KMS-11 (cell line): ENCODE data around the gene UBE2E1.

Experiments used
- H2AFZ ChIP-seq: fragments of 200-600 bp; sonication (generic); 2 replicates; pipeline ENCODE4 v1.6.1; 2016; ENCODE audit warnings: antibody characterized with exemption, mixed run types, low read depth
- H3K27ac ChIP-seq: fragments of 200-600 bp; sonication (generic); 2 replicates; pipeline ENCODE4 v1.6.1; 2016; ENCODE audit warnings: mild to moderate bottlenecking, mixed run types
- H3K27me3 ChIP-seq: fragments of 200-600 bp; sonication (generic); 2 replicates; pipeline ENCODE4 v1.6.1; 2017; ENCODE audit warnings: mild to moderate bottlenecking, low read depth, mixed run types, moderate library complexity; ENCODE audit not compliant: insufficient read depth
- H3K36me3 ChIP-seq: fragments of 200-600 bp; sonication (generic); 2 replicates; pipeline ENCODE4 v1.6.1; 2017; ENCODE audit warnings: mild to moderate bottlenecking, mixed run types; ENCODE audit not compliant: insufficient read depth
- H3K4me1 ChIP-seq: fragments of 200-600 bp; sonication (generic); 2 replicates; pipeline ENCODE4 v1.6.1; 2016; ENCODE audit warnings: mild to moderate bottlenecking, low read depth, mixed run types; ENCODE audit not compliant: poor library complexity, severe bottlenecking
- H3K4me2 ChIP-seq: fragments of 200-600 bp; sonication (generic); 2 replicates; pipeline ENCODE4 v1.7.0; 2016; ENCODE audit warnings: mild to moderate bottlenecking, mixed run types
- H3K4me3 ChIP-seq: fragments of 200-600 bp; sonication (generic); IDR thresholded peaks from 2 replicates; pipeline ENCODE4 v1.6.1; 2017; ENCODE audit warnings: low read depth, low read length, mixed read lengths; ENCODE audit not compliant: insufficient read depth
- H3K79me2 ChIP-seq: fragments of 200-600 bp; sonication (generic); 2 replicates; pipeline ENCODE4 v1.6.1; 2016; ENCODE audit warnings: low read depth, mixed run types; ENCODE audit not compliant: insufficient read depth
- H3K9ac ChIP-seq: fragments of 200-600 bp; sonication (generic); 2 replicates; pipeline ENCODE4 v1.6.1; 2016; ENCODE audit warnings: mild to moderate bottlenecking, mixed run types
- H4K20me1 ChIP-seq: fragments of 200-600 bp; sonication (generic); 2 replicates; pipeline ENCODE4 v1.6.1; 2016; ENCODE audit warnings: mild to moderate bottlenecking, mixed run types; ENCODE audit not compliant: insufficient read depth
- TF ChIP-seq, protein P1 (sequence below): fragments of 200-600 bp; sonication (generic); conservative IDR thresholded peaks from 2 replicates; pipeline ENCODE4 v1.6.1; 2017; ENCODE audit warnings: low read depth, mild to moderate bottlenecking, antibody characterized with exemption, low read length, moderate library complexity, mixed read lengths

The UBE2E1 gene

DNA sequence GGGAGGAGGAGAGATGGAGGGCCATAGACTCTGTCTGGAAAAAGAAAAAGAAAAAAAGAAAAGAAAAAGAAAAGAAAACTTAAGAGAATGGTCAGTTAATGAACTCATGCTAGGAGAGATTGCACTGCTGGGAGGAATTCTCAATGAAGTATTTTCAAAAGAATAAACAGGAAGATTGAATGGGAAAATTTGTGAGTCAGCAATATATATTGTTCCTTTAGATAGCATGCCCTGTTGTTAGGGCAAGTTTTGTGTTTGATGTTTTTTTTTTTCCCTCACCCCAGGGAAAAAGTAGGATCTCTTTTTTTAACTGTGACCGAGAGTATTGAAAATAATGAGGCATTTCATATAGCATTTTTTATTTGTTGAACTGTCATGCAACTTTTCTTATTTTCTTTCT is 131.5 kb downstream of the UBE2E1 start:
- no peaks in the 10 kb centered on the region for H3K79me2 ChIP-seq
- H3K27ac ChIP-seq, result no peak overlapping the region
- H3K27me3 ChIP-seq, result no peaks in the 10 kb centered on the region
- H3K4me1 ChIP-seq, result no peaks in the 10 kb centered on the region
- H3K4me3 ChIP-seq, result no peak overlapping the region
- no peak overlapping the region for H3K4me2 ChIP-seq
- no peak overlapping the region for H3K9ac ChIP-seq
- no peak overlapping the region for H2AFZ ChIP-seq
- no peaks in the 10 kb centered on the region for H3K36me3 ChIP-seq
- H4K20me1 ChIP-seq, result no peaks in the 10 kb centered on the region
- TF ChIP-seq, protein P1, sequence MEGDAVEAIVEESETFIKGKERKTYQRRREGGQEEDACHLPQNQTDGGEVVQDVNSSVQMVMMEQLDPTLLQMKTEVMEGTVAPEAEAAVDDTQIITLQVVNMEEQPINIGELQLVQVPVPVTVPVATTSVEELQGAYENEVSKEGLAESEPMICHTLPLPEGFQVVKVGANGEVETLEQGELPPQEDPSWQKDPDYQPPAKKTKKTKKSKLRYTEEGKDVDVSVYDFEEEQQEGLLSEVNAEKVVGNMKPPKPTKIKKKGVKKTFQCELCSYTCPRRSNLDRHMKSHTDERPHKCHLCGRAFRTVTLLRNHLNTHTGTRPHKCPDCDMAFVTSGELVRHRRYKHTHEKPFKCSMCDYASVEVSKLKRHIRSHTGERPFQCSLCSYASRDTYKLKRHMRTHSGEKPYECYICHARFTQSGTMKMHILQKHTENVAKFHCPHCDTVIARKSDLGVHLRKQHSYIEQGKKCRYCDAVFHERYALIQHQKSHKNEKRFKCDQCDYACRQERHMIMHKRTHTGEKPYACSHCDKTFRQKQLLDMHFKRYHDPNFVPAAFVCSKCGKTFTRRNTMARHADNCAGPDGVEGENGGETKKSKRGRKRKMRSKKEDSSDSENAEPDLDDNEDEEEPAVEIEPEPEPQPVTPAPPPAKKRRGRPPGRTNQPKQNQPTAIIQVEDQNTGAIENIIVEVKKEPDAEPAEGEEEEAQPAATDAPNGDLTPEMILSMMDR, result no peak

- Histone ChIP-seq H3K79me2 (no peaks in the 10 kb centered on the region), H3K36me3 (no peaks in the 10 kb centered on the region), H3K4me2 (no peak overlapping the region), H3K27ac (no peak overlapping the region), H3K4me3 (no peak overlapping the region), H3K27me3 (no peaks in the 10 kb centered on the region), H3K4me1 (no peaks in the 10 kb centered on the region), H2AFZ (no peak overlapping the region), H4K20me1 (no peaks in the 10 kb centered on the region), H3K9ac (no peak overlapping the region)
- TF ChIP-seq, protein P1, result no peak
Observed at GRCh38 chr3:23938688-23939087, 132.9 kb downstream of the UBE2E1 start.

- Histone ChIP-seq H3K4me2 (no peak overlapping the region), H3K79me2 (no peaks in the 10 kb centered on the region), H3K4me3 (no peak overlapping the region), H3K36me3 (no peaks in the 10 kb centered on the region), H3K9ac (no peak overlapping the region), H3K27ac (no peak overlapping the region), H3K27me3 (no peaks in the 10 kb centered on the region), H4K20me1 (no peaks in the 10 kb centered on the region), H2AFZ (no peak overlapping the region), H3K4me1 (peaks cover 7% of the 10 kb centered on the region)
- TF ChIP-seq, protein P1, result no peak
Observed at GRCh38 chr3:23940775-23941174, 135.0 kb downstream of the UBE2E1 start.
